ENCODE measurements around the gene MXRA7. TPM values are rescaled to one million over a fixed set of nuclear protein-coding genes. Genes with fewer than 3 reads are reported as not detected.

MXRA7 gene
- total RNA-seq, 1 donor from 2014 or later, result 5.1 TPM

DNA sequence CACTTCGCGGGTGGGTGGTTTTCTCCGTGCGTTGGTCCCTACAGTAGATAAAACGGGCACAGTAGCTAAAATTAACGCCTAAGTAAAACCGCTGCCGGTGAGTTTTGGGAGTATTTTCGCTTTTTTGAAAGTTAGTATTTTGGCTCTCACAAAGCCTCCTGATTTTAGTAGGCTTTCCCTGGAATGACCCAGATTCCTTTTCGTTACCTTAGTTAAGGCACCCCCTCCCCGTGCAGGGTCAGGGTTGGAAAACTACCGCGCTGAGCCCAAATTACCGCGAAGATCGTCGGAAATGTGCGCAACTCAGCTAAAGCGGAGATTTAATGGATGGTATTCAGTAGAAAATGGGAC lies 38.9 kb downstream of the MXRA7 start:
- H3K9me3 Mint-ChIP-seq, result no peaks in the 10 kb centered on the region
- intact Hi-C loops (cut with micrococcal nuclease), result loop anchor here (1.0 to 5.0 kb wide), 6 partner anchors 9 to 731 kb away; partner anchors contain the start of genes FBF1, JMJD6, METTL23 and SRSF2
- peaks cover 5% of the 10 kb centered on the region for H3K27me3 Mint-ChIP-seq (ENCODE audit: insufficient read depth)
- no peak for DNase-seq (ENCODE audit: low spot score)
- H3K4me3 Mint-ChIP-seq, result peak overlapping the region; percentile 93
- peak overlapping the region; percentile 90 for H3K27ac Mint-ChIP-seq
- peaks cover 30% of the 10 kb centered on the region for H3K4me1 Mint-ChIP-seq (ENCODE audit: low read depth)
- no peaks in the 10 kb centered on the region for H3K36me3 Mint-ChIP-seq (ENCODE audit: low read depth)

DNA sequence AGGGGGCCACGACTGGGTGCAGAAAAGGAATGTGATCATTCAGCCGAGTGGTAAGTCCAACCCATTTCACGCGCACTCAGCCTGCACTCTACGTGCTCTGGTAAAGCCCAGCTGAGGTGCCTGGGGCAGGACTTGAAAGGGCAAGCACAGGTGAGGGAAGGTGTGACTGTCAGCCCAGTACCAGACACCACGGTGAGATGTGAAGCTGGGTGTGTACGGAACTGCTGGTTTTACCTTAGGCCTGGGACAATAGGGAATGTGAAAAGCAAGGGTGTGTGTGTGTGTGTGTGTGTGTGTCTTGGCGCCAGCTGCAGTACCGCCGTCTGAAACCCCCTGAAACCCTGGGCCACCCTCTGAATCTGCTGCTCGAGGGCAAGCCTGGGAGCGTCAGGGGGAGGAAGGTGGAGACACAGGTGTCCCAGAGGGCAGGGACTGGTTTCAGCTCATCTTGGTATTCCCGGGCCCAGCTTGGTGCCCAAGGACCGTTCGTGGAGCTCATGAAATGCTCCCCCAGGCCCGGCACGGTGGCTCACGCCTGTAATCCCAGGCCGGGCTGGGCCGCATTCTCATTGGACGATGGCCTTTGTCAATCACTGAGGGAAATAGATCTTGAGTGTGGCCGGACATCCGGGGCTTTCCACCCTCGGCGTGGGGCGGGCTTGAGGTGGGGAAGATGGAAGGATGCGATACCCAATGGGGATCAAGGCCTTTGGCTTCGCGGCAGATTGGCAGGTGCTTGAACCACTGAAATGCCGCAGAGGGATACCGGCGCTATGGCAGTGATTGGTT lies 39.4 kb downstream of the MXRA7 start:
- Mint-ChIP-seq H3K27ac (peak overlapping the region; percentile 90), H3K9me3 (no peaks in the 10 kb centered on the region), H3K4me3 (peak overlapping the region; percentile 93), H3K4me1 (ENCODE audit: low read depth) (peaks cover 30% of the 10 kb centered on the region), H3K27me3 (ENCODE audit: insufficient read depth) (peaks cover 10% of the 10 kb centered on the region), H3K36me3 (ENCODE audit: low read depth) (no peaks in the 10 kb centered on the region)
- peak; percentile 99 for DNase-seq (ENCODE audit: low spot score)
- intact Hi-C loops (cut with micrococcal nuclease), result loop anchor here (1.0 to 5.0 kb wide), 6 partner anchors 10 to 730 kb away; partner anchors contain the start of genes FBF1, JMJD6, METTL23 and SRSF2

DNA sequence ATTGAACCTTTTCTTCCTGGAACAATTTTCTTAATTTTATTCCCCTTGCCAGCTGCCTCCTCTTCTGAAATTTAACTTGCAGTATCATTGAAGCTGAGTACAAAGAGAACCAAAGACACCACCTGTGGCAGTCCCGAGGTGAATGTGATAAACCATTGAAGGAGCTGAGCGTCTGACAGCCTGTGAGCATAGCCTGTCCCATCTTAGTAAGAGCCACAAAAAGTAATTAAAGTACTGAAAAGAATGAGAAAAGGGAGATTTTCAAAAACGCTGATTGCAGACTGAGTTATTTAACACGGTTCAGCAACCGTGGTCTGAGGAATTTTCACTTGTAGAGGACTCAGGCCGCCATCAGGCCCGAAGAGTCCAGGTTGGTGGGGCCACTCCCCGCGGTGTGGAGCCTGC lies 40.0 kb downstream of the MXRA7 start:
- Mint-ChIP-seq H3K4me1 (ENCODE audit: low read depth) (peaks cover 30% of the 10 kb centered on the region), H3K36me3 (ENCODE audit: low read depth) (no peaks in the 10 kb centered on the region), H3K27ac (peak overlapping the region; percentile 90), H3K9me3 (no peaks in the 10 kb centered on the region), H3K4me3 (peak overlapping the region; percentile 93), H3K27me3 (ENCODE audit: insufficient read depth) (peaks cover 10% of the 10 kb centered on the region)
- intact Hi-C loops (cut with micrococcal nuclease), result loop anchor here (1.0 to 5.0 kb wide), 6 partner anchors 11 to 729 kb away; partner anchors contain the start of genes FBF1, JMJD6, METTL23 and SRSF2
- no peak for DNase-seq (ENCODE audit: low spot score)

DNA sequence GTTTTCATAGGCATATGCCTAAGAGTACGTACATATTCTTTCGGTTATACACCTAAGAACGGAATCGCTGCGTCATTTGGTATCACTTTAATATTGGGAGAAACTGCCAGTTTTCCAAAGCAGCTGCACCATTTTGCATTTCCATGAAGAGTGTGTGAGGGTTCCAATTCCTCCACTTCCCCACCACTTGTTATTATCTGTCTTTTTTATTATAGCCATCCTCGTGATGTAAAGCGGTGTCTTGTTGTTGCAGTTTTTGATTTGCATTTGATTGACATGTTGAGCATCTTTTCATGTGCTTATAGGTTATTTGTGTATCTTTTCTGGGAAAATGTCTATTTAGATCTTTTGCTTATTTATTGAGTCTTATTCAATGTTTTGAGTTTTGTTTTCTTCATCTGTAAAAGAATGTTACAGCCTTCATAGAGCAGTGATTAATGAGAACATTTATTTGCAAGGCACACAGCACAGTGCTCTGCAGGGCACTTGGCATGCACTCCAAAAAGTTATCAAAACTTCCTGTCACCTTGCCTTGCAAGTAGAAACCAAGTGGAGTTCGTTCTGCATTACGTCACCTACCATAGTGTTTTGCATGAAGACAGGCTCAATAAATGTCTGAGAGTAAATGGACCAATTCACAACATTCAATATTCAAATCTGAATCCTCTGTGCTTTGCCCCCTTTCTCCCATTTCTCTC lies 40.6 kb downstream of the MXRA7 start:
- peak overlapping the region; percentile 90 for H3K27ac Mint-ChIP-seq
- no peaks in the 10 kb centered on the region for H3K9me3 Mint-ChIP-seq
- peak overlapping the region; percentile 93 for H3K4me3 Mint-ChIP-seq
- no peak for DNase-seq (ENCODE audit: low spot score)
- intact Hi-C loops (cut with micrococcal nuclease), result loop anchor here (2.0 to 5.0 kb wide), 2 partner anchors 111 to 148 kb away; no protein-coding TSS in a partner anchor
- peaks cover 30% of the 10 kb centered on the region for H3K4me1 Mint-ChIP-seq (ENCODE audit: low read depth)
- peaks cover 10% of the 10 kb centered on the region for H3K27me3 Mint-ChIP-seq (ENCODE audit: insufficient read depth)
- no peaks in the 10 kb centered on the region for H3K36me3 Mint-ChIP-seq (ENCODE audit: low read depth)

DNA sequence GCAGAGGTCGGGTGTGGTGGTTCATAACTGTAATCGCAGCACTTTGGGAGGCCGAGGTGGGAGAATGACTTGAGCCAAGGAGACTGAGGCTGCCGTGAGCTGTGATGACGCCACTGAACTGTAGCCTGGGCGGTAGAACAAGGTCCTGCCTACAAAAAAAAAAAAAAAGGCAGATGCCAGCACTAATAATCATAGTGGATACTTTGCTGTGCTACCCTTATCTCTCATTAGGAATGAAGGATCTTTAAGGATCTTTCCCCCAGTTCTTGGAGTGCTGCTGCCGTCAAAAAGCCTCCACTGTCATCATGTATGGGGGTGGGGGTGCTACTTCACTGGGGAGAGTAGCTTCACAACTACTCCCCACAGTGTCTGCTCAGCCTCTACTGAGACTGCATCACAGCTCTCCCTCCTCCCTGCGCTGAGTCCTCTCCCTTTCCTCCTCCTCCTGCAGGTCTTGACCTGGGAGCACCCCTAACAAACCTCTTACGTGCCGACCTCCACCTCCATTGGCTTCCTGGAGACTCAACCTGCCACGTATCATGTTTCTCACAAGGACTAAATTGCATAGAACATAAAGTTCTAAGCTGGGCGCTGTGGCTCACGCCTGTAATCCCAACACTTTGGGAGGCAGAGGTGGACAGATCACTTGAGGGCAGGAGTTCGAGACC lies 42.8 kb downstream of the MXRA7 start:
- no peaks in the 10 kb centered on the region for H3K9me3 Mint-ChIP-seq
- H3K27me3 Mint-ChIP-seq (ENCODE audit: insufficient read depth), result peaks cover 15% of the 10 kb centered on the region
- no peak overlapping the region for H3K4me3 Mint-ChIP-seq
- intact Hi-C loops (cut with micrococcal nuclease), result no loop called here
- DNase-seq (ENCODE audit: low spot score), result no peak
- peaks cover 30% of the 10 kb centered on the region for H3K4me1 Mint-ChIP-seq (ENCODE audit: low read depth)
- H3K36me3 Mint-ChIP-seq (ENCODE audit: low read depth), result no peaks in the 10 kb centered on the region
- no peak overlapping the region for H3K27ac Mint-ChIP-seq

DNA sequence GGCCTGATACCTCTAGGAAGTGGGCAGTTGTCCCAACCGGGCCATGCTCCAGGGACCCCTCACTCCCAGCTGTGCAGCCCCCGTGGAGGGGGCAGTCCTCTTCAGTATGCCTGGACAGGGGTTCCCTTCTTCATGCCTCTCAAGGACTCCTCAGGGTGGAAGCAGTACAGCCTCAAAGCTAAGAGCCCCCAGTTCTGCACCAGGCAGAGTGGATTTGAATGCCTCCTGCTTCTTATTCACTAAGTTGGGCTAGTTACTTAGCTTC lies 43.3 kb downstream of the MXRA7 start:
- Mint-ChIP-seq H3K27me3 (ENCODE audit: insufficient read depth) (peaks cover 16% of the 10 kb centered on the region), H3K27ac (no peak overlapping the region), H3K4me3 (no peak overlapping the region), H3K9me3 (no peaks in the 10 kb centered on the region), H3K36me3 (ENCODE audit: low read depth) (no peaks in the 10 kb centered on the region), H3K4me1 (ENCODE audit: low read depth) (peaks cover 26% of the 10 kb centered on the region)
- intact Hi-C loops (cut with micrococcal nuclease), result no loop called here
- DNase-seq (ENCODE audit: low spot score), result no peak

DNA sequence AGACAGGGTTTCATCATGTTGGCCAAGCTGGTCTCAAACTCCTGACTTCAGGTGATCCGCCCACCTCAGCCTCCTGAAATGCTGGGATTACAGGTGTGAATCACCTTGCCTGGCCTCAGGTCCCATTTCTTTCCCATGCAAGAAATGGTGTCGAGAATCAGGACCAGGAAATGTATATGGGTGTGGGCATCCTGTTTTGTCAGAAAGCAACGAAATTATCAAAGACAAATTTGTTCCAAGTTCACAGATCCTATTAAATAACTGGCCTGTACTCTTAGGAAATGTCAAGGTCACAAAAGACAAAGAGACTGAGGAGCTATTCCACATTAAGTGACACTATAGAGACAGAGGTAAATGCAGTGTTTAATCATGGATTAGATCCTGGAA lies 50.1 kb downstream of the MXRA7 start:
- Mint-ChIP-seq H3K27me3 (ENCODE audit: insufficient read depth) (peaks cover 9% of the 10 kb centered on the region), H3K27ac (no peak overlapping the region), H3K36me3 (ENCODE audit: low read depth) (no peaks in the 10 kb centered on the region), H3K4me3 (peak overlapping the region; percentile 26), H3K9me3 (no peaks in the 10 kb centered on the region), H3K4me1 (ENCODE audit: low read depth) (peaks cover 31% of the 10 kb centered on the region)
- DNase-seq (ENCODE audit: low spot score), result no peak
- intact Hi-C loops (cut with micrococcal nuclease), result no loop called here

DNA sequence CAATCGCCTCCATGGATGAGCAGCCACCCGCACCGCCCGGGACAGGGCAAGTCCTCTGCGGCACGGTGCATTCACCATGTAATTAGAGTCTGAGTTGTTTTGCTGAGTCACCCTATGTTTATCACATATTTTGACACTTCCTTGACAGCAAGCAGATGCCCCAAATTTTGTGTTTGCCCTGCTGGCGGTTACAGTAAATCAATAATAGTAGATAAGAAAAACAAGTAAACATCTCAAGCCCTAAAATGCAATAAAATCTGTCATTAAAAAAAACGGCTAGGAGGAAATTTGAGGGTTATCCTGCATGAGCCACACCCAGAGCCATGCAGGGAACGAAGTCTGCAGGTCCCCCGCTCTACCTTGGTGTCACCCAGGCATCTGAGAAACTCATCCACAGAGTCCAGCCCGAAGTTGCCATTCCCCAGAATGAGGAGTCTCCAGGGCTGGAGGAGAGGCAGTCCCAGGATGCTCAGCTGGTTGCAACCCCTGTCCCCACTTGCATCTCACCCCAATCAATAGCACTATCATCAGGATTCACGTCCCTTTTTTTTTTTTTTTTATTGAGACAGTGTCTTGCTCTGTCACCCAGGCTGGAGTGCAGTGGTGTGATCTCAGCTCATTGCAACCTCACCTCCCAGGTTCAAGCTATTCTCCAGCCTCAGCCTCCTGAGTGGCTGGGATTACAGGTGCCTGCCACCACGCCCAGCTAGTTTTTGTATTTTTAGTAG lies 50.7 kb downstream of the MXRA7 start:
- peak overlapping the region; percentile 26 for H3K4me3 Mint-ChIP-seq
- peaks cover 8% of the 10 kb centered on the region for H3K27me3 Mint-ChIP-seq (ENCODE audit: insufficient read depth)
- intact Hi-C loops (cut with micrococcal nuclease), result no loop called here
- peaks cover 31% of the 10 kb centered on the region for H3K4me1 Mint-ChIP-seq (ENCODE audit: low read depth)
- no peaks in the 10 kb centered on the region for H3K36me3 Mint-ChIP-seq (ENCODE audit: low read depth)
- DNase-seq (ENCODE audit: low spot score), result no peak
- peak overlapping the region; percentile 10 for H3K27ac Mint-ChIP-seq
- no peaks in the 10 kb centered on the region for H3K9me3 Mint-ChIP-seq

DNA sequence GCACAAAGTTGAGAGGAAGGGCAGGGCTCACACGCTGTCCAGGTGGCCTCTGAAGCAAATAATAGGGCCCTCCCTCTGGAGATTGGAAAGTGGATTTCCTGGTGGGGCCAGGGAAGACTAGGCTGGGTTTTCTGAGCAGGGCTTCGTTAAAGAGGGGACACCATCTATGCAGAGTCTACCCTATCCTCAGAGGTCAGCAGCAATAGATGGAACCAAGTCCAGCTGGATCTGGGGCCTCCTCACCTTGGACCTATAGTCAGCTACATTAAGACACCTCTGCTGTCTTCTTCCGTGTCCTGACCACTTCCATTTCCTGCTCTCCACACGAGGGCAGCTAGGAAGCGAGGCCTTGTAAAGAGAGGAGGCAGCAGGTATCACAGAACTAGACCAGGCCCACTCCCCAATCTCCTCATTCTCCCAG lies 52.5 kb downstream of the MXRA7 start:
- Mint-ChIP-seq H3K4me3 (no peak overlapping the region), H3K27ac (no peak overlapping the region), H3K9me3 (no peaks in the 10 kb centered on the region), H3K36me3 (ENCODE audit: low read depth) (no peaks in the 10 kb centered on the region), H3K27me3 (ENCODE audit: insufficient read depth) (peaks cover 3% of the 10 kb centered on the region), H3K4me1 (ENCODE audit: low read depth) (peaks cover 31% of the 10 kb centered on the region)
- intact Hi-C loops (cut with micrococcal nuclease), result no loop called here
- DNase-seq (ENCODE audit: low spot score), result no peak

DNA sequence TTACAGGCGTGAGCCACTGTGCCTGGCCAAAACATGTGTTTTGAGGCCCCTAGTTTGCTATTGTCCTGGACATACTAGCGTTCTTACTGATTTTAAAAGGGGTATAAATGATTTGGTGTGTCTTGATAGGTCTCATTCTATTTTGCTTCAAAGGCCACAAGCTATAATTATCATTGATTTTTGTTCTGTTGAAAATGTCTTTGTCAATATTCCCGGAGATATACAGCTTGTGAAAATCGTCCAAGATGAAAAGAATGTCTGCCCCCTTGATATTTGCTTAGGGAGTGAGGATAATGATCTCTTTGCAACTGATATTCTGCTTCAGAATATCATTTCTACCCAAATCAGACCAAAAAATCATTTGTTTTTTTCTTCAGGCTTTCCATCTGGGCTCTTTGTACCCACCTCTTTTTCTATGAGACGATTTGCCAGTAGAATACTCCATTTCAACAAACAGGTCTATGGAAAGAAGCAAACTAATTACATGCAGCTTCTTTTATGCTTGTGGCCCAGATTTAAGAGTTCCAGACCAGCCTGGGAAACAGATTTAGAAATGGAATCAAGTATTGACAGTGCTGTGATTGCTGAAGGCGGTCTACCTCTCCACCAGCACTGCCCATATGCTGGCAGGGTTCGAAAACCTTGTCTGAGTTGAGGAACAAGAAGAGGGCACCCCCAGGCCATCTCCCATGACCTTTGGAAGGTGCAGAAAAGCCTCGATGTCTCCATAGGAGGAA lies 53.1 kb downstream of the MXRA7 start:
- H3K27ac Mint-ChIP-seq, result no peak overlapping the region
- H3K9me3 Mint-ChIP-seq, result no peaks in the 10 kb centered on the region
- intact Hi-C loops (cut with micrococcal nuclease), result no loop called here
- H3K4me1 Mint-ChIP-seq (ENCODE audit: low read depth), result peaks cover 31% of the 10 kb centered on the region
- no peaks in the 10 kb centered on the region for H3K27me3 Mint-ChIP-seq (ENCODE audit: insufficient read depth)
- no peak overlapping the region for H3K4me3 Mint-ChIP-seq
- no peaks in the 10 kb centered on the region for H3K36me3 Mint-ChIP-seq (ENCODE audit: low read depth)
- no peak for DNase-seq (ENCODE audit: low spot score)

DNA sequence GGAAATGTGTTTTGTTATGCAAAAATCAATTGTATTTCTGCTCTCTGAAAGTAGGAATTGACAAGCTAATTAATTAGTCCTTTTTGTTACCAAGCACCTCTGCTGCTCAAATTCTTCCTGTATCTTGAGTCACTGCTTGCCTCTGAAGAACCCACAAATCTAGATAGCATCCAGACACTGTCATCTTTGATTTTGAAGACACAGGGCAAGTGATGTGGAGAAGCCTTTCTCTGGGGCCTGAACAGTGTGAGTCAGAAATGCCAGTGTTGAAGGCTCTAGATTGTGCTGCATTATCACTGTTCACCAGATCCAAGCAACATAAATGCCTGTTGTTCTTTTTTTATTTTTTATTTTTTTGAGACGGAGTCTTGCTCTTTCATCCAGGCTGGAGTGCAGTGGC lies 56.4 kb downstream of the MXRA7 start:
- Mint-ChIP-seq H3K27ac (no peak overlapping the region), H3K4me1 (ENCODE audit: low read depth) (peaks cover 12% of the 10 kb centered on the region), H3K4me3 (no peak overlapping the region), H3K27me3 (ENCODE audit: insufficient read depth) (peaks cover 4% of the 10 kb centered on the region), H3K9me3 (no peaks in the 10 kb centered on the region), H3K36me3 (ENCODE audit: low read depth) (no peaks in the 10 kb centered on the region)
- intact Hi-C loops (cut with micrococcal nuclease), result no loop called here
- no peak for DNase-seq (ENCODE audit: low spot score)

DNA sequence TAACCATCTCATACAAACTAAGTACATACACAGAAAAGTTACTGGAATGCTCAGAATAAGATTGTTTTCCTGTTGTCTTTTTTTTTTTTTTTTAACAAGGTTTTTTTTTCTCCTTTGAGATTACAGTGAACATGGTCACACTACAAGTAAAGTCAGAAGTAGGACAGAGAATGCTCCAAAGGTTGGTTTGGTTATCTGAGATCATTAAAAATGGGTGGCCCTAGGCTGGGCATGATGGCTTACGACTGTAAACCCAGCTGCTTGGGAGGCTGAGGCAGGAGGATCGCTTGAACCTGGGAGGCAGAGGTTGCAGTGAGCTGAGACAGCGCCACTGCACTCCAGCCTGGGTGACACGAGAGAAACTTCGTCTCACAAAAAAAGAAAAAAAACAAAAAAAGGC lies 60.3 kb downstream of the MXRA7 start:
- no peak overlapping the region for H3K27ac Mint-ChIP-seq
- no peaks in the 10 kb centered on the region for H3K4me1 Mint-ChIP-seq (ENCODE audit: low read depth)
- intact Hi-C loops (cut with micrococcal nuclease), result no loop called here
- H3K27me3 Mint-ChIP-seq (ENCODE audit: insufficient read depth), result peaks cover 8% of the 10 kb centered on the region
- H3K4me3 Mint-ChIP-seq, result no peak overlapping the region
- peaks cover 3% of the 10 kb centered on the region for H3K36me3 Mint-ChIP-seq (ENCODE audit: low read depth)
- peaks cover 10% of the 10 kb centered on the region for H3K9me3 Mint-ChIP-seq
- no peak for DNase-seq (ENCODE audit: low spot score)

Data from activated T-helper 1 cell treated with anti-CD3 and anti-CD28 coated beads, Interleukin-12 subunit alpha, Interleukin-12 subunit beta, Interleukin-2, Interleukin-4 antibody, amounts not matched to agents 30 ng/mL and 10 ng/mL and 1 ng/mL, durations not matched to agents 14 hours and 24 hours and 36 hours (primary cell).